DND-41 (cell line): ENCODE data around the gene TCF7L1.

Experiments
- ATAC-seq: fragments of 200-7000 bp; cut with Tn5 transposase; 3 replicates; pipeline ENCODE4 v1.9.1; 2021; ENCODE audit warnings: low read depth; ENCODE audit not compliant: insufficient read depth
- DNase-seq: peaks from one replicate; pipeline ENCODE4 v3.0.0-alpha.2; 2020
- H2AFZ ChIP-seq: 2 replicates; pipeline ENCODE4 v1.6.0; 2012; ENCODE audit warnings: low read depth, low read length
- H3K27ac ChIP-seq: 2 replicates; pipeline ENCODE4 v1.5.1; 2012; ENCODE audit warnings: low read length, inconsistent platforms
- H3K27me3 ChIP-seq: fragments of 200-600 bp; sonication (generic); 2 replicates; pipeline ENCODE4 v1.6.0; 2012; ENCODE audit warnings: low read length, mild to moderate bottlenecking, inconsistent platforms; ENCODE audit not compliant: insufficient read depth, poor library complexity
- H3K36me3 ChIP-seq: 2 replicates; pipeline ENCODE4 v1.5.1; 2012; ENCODE audit warnings: low read length, inconsistent platforms; ENCODE audit not compliant: insufficient read depth
- H3K4me1 ChIP-seq: 2 replicates; pipeline ENCODE4 v1.5.1; 2012; ENCODE audit warnings: mild to moderate bottlenecking, low read length; ENCODE audit not compliant: insufficient read depth
- H3K4me2 ChIP-seq: 2 replicates; pipeline ENCODE4 v1.6.0; 2012; ENCODE audit warnings: mild to moderate bottlenecking, moderate library complexity, low read length, inconsistent platforms; ENCODE audit not compliant: insufficient read depth
- H3K4me3 ChIP-seq, 2 experiments: fragments of 200-600 bp in 1 of 2; shearing (Covaris generic) in 1 of 2; 2 replicates each; pipeline ENCODE4 v1.5.1; 2012 to 2016; ENCODE audit warnings: inconsistent platforms in 2 of 2, low read length in 2 of 2, mild to moderate bottlenecking in 2 of 2, low read depth in 1 of 2, moderate library complexity in 1 of 2
- H3K79me2 ChIP-seq: 2 replicates; pipeline ENCODE4 v1.6.0; 2012; ENCODE audit warnings: low read length, inconsistent platforms; ENCODE audit not compliant: insufficient read depth
- H3K9ac ChIP-seq: 2 replicates; pipeline ENCODE4 v1.6.0; 2012; ENCODE audit warnings: low read depth, mild to moderate bottlenecking, inconsistent platforms, low read length, moderate library complexity
- H3K9me3 ChIP-seq: 2 replicates; pipeline ENCODE4 v1.5.1; 2012; ENCODE audit warnings: low read length, moderate library complexity, mild to moderate bottlenecking, inconsistent platforms; ENCODE audit not compliant: insufficient read depth, severe bottlenecking
- H4K20me1 ChIP-seq: 2 replicates; pipeline ENCODE4 v1.6.0; 2012; ENCODE audit warnings: low read length; ENCODE audit not compliant: insufficient read depth
- CTCF ChIP-seq: IDR thresholded peaks from 2 replicates; pipeline ENCODE4 v1.5.1; 2012; ENCODE audit warnings: borderline replicate concordance, low read length, moderate library complexity, mild to moderate bottlenecking; ENCODE audit not compliant: poor library complexity, severe bottlenecking; ENCODE audit errors: extremely low read depth
- EZH2 ChIP-seq: IDR thresholded peaks from 3 replicates; pipeline ENCODE4 v1.6.1; 2012; ENCODE audit warnings: borderline replicate concordance, low read depth, mild to moderate bottlenecking, moderate library complexity, low read length, inconsistent platforms; ENCODE audit not compliant: severe bottlenecking

TCF7L1 gene

GRCh38 chr2:85325466-85325811 lies 192.2 kb downstream of the TCF7L1 start:
- TF ChIP-seq CTCF (no peak), EZH2 (no peak)
- peak overlapping the region; percentile 73 for H3K9ac ChIP-seq
- ATAC-seq (no peak), DNase-seq (no peak)
- no peaks in the 10 kb centered on the region for H3K9me3 ChIP-seq
- H3K27me3 ChIP-seq: no peaks in the 10 kb centered on the region
- peaks cover 65% of the 10 kb centered on the region for H4K20me1 ChIP-seq
- peaks cover 79% of the 10 kb centered on the region for H3K79me2 ChIP-seq
- peaks cover 66% of the 10 kb centered on the region for H3K4me1 ChIP-seq
- peak overlapping the region; percentile 97 for H3K4me2 ChIP-seq
- H3K4me3 ChIP-seq: peak overlapping the region; percentile 63 to 79
- H3K36me3 ChIP-seq: peaks cover 70% of the 10 kb centered on the region
- H2AFZ ChIP-seq: no peak overlapping the region
- peak overlapping the region; percentile 97; the same call in 1 of the 2 replicates for H3K27ac ChIP-seq

GRCh38 chr2:85326406-85327159 lies 193.4 kb downstream of the TCF7L1 start:
- H2AFZ ChIP-seq: no peak overlapping the region; the same call in 1 of the 2 replicates
- ATAC-seq (peak; percentile 27; the same call in 2 of the 3 replicates), DNase-seq (peak; percentile 55)
- peaks cover 59% of the 10 kb centered on the region for H3K36me3 ChIP-seq
- no peaks in the 10 kb centered on the region for H3K27me3 ChIP-seq
- H3K9ac ChIP-seq: peak overlapping the region; percentile 73
- H3K4me2 ChIP-seq: peak overlapping the region; percentile 97
- TF ChIP-seq EZH2 (no peak), CTCF (no peak)
- H3K4me3 ChIP-seq: peak overlapping the region; percentile 63 to 79
- H4K20me1 ChIP-seq: peaks cover 55% of the 10 kb centered on the region
- peaks cover 58% of the 10 kb centered on the region for H3K4me1 ChIP-seq
- peak overlapping the region; percentile 97 for H3K27ac ChIP-seq
- peaks cover 68% of the 10 kb centered on the region for H3K79me2 ChIP-seq
- no peaks in the 10 kb centered on the region for H3K9me3 ChIP-seq

GRCh38 chr2:85327160-85327821 lies 194.1 kb downstream of the TCF7L1 start:
- peak overlapping the region; percentile 63 to 79 for H3K4me3 ChIP-seq
- ATAC-seq (peak; percentile 62), DNase-seq (peak; percentile 76)
- no peaks in the 10 kb centered on the region for H3K9me3 ChIP-seq
- peaks cover 52% of the 10 kb centered on the region for H3K36me3 ChIP-seq
- peaks cover 61% of the 10 kb centered on the region for H3K79me2 ChIP-seq
- H2AFZ ChIP-seq: peak overlapping the region; percentile 50
- H3K4me2 ChIP-seq: peak overlapping the region; percentile 97
- peaks cover 54% of the 10 kb centered on the region for H3K4me1 ChIP-seq
- H3K27me3 ChIP-seq: no peaks in the 10 kb centered on the region
- H4K20me1 ChIP-seq: peaks cover 48% of the 10 kb centered on the region
- peak overlapping the region; percentile 73 for H3K9ac ChIP-seq
- no peak for TF ChIP-seq CTCF
- TF ChIP-seq EZH2: no peak
- H3K27ac ChIP-seq: peak overlapping the region; percentile 97
